GM06990 (cell line): ENCODE results near the gene BBS9.

ENCODE experiments used
- DNase-seq: peaks from one replicate; pipeline ENCODE4 v3.0.0-alpha.2; 2011; ENCODE audit not compliant: insufficient read length; ENCODE audit errors: extremely low read depth
- H3K27me3 ChIP-seq: replicated peaks from 2 replicates; pipeline ENCODE4 v1.6.0; 2011; ENCODE audit warnings: low read length; ENCODE audit not compliant: control insufficient read depth, insufficient read depth
- H3K36me3 ChIP-seq: 2 replicates; pipeline ENCODE4 v1.5.1; 2011; ENCODE audit warnings: low read length; ENCODE audit not compliant: control insufficient read depth, insufficient read depth
- H3K4me3 ChIP-seq: replicated peaks from 2 replicates; pipeline ENCODE4 v1.5.1; 2011; ENCODE audit warnings: low read depth, mild to moderate bottlenecking, control low read depth, low read length
- CTCF ChIP-seq: IDR thresholded peaks from 2 replicates; pipeline ENCODE4 v1.5.1; 2011; ENCODE audit warnings: low read length, control low read depth, mild to moderate bottlenecking, inconsistent platforms; ENCODE audit not compliant: insufficient read depth, poor library complexity, severe bottlenecking

BBS9 gene

GRCh38 chr7:33356336-33356735, 227.0 kb downstream of the BBS9 start:
- H3K4me3 ChIP-seq, result no peak overlapping the region
- H3K27me3 ChIP-seq, result no peaks in the 10 kb centered on the region
- TF ChIP-seq CTCF, result no peak
- no peaks in the 10 kb centered on the region for H3K36me3 ChIP-seq
- no peak for DNase-seq

- H3K36me3 ChIP-seq, result no peaks in the 10 kb centered on the region
- H3K27me3 ChIP-seq, result no peaks in the 10 kb centered on the region
- no peak for TF ChIP-seq CTCF
- no peak for DNase-seq
- no peak overlapping the region for H3K4me3 ChIP-seq
Measured at GRCh38 chr7:33357846-33358245, 228.5 kb downstream of the BBS9 start.

GRCh38 chr7:33369888-33370287, 240.5 kb downstream of the BBS9 start:
- no peak for TF ChIP-seq CTCF

GRCh38 chr7:33373195-33373594, 243.8 kb downstream of the BBS9 start:
- Histone ChIP-seq H3K27me3 (no peaks in the 10 kb centered on the region), H3K4me3 (no peak overlapping the region), H3K36me3 (no peaks in the 10 kb centered on the region)
- TF ChIP-seq CTCF, result no peak
- DNase-seq, result no peak

More at GRCh38 chr7:33369888-33370287, 240.5 kb downstream of the BBS9 start:
- Histone ChIP-seq H3K27me3 (no peaks in the 10 kb centered on the region), H3K36me3 (no peaks in the 10 kb centered on the region), H3K4me3 (no peak overlapping the region)
- DNase-seq, result no peak

GRCh38 chr7:33379891-33380525, 250.6 kb downstream of the BBS9 start:
- DNase-seq, result no peak
- no peaks in the 10 kb centered on the region for H3K27me3 ChIP-seq
- no peak overlapping the region for H3K4me3 ChIP-seq
- H3K36me3 ChIP-seq, result no peaks in the 10 kb centered on the region
- no peak for TF ChIP-seq CTCF

- no peak for TF ChIP-seq CTCF
- DNase-seq, result no peak
- Histone ChIP-seq H3K27me3 (no peaks in the 10 kb centered on the region), H3K4me3 (no peak overlapping the region), H3K36me3 (no peaks in the 10 kb centered on the region)
Measured at GRCh38 chr7:33388332-33388731, 259.0 kb downstream of the BBS9 start.
